ENCODE measurements around the gene LMBRD2. TPM values are rescaled to one million over a fixed set of nuclear protein-coding genes. Genes with fewer than 3 reads are reported as not detected.

LMBRD2 gene
- total and polyA plus RNA-seq, 2 of the 8 experiments (the other 6 are each of a cell fraction or from before 2014, with no cell fraction given): 1.1 to 4.1 TPM

DNA sequence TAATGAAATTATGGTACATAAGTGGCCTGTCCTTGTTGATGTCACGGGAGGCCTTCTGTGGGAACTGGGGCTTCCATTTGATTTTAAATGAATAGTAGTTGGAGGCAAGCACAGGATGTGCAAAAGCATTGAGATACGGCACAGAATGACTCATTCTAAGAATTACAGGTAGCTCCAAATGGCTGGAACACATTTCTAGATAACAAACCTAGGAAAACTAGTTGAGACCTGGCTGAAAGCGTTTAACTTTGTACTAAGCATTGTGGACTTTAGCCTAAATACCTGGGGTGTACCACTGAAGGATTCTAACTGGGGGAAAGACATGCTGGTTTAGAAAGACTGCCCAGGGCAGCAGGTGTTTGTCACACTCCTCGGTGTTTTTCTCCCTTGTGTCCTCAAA lies 9.7 kb upstream of the LMBRD2 start:
- FAIRE-seq (no peak), DNase-seq (ENCODE audit: low read depth in 1 of 2, low spot score in 2 of 2) (no peak)
- no peak overlapping the region for H3K4me2 ChIP-seq (ENCODE audit: insufficient read depth in 1 of 2, low read depth in 2 of 2, low read length in 2 of 2)
- H3K79me2 ChIP-seq (ENCODE audit: control insufficient read depth in 1 of 2, insufficient read depth in 2 of 2, low read length in 2 of 2): peaks cover 0 to 28% of the 10 kb centered on the region in 2 experiments; a peak in 2 of 4 replicates
- no peak overlapping the region for H3K9ac ChIP-seq (replicated peaks in 1 of 4; ENCODE audit: extremely low read depth in 1 of 4, low read depth in 3 of 4, low read length in 3 of 4)
- H3K4me1 ChIP-seq (replicated peaks in 1 of 4; ENCODE audit: control insufficient read depth in 3 of 4, insufficient read depth in 4 of 4, low read length in 3 of 4): no peaks in the 10 kb centered on the region
- 87% methylated on average over 4 of the region's 4 CpGs; no CpG with 5 or more reads in 1 of the 2 experiments for WGBS, 2 experiments (ENCODE audit: extremely low coverage in 1 of 2, insufficient coverage in 1 of 2, insufficient read length in 1 of 2, insufficient replicate concordance in 2 of 2, low coverage in 1 of 2, low lambda C conversion rate in 2 of 2, missing lambda C conversion rate in 1 of 2)
- TF ChIP-seq CBX8 (IDR thresholded peaks at IDR 0.05; ENCODE audit: borderline replicate concordance, low read depth, low read length): no peak
- TF ChIP-seq KDM1A (IDR thresholded peaks at IDR 0.05; ENCODE audit: borderline replicate concordance, low read length): no peak
- H2AK5ac ChIP-seq (ENCODE audit: low read depth, low read length): no peak overlapping the region
- no peak overlapping the region for H2AFZ ChIP-seq (ENCODE audit: low read length)
- H3K9me3 ChIP-seq (ENCODE audit: insufficient read depth in 2 of 2, low read depth in 1 of 2, low read length in 1 of 2): no peaks in the 10 kb centered on the region
- H2BK12ac ChIP-seq (ENCODE audit: low read depth, low read length): no peak overlapping the region
- peaks cover 0 to 7% of the 10 kb centered on the region in 2 experiments for H4K20me1 ChIP-seq (replicated peaks in 1 of 2; ENCODE audit: control insufficient read depth in 1 of 2, insufficient read depth in 2 of 2, low read length in 2 of 2)
- H4K8ac ChIP-seq (ENCODE audit: extremely low read depth, insufficient read depth, low read length): no peak overlapping the region
- no peaks in the 10 kb centered on the region for H3K23me2 ChIP-seq (ENCODE audit: low read depth, low read length)
- H3K27me3 ChIP-seq (replicated peaks in 1 of 4; ENCODE audit: control insufficient read depth in 3 of 4, extremely low read depth in 1 of 4, insufficient read depth in 3 of 4, low read length in 3 of 4): no peaks in the 10 kb centered on the region
- H3K4ac ChIP-seq (replicated peaks; ENCODE audit: insufficient read length, low read depth, low read length): no peak overlapping the region
- no peak overlapping the region for H3K14ac ChIP-seq (ENCODE audit: insufficient read length)
- no peak overlapping the region for H3K56ac ChIP-seq (replicated peaks; ENCODE audit: insufficient read length, low read depth, low read length)
- no peak overlapping the region for H2BK120ac ChIP-seq (replicated peaks; ENCODE audit: low read depth, low read length)
- no peak overlapping the region for H2BK20ac ChIP-seq (ENCODE audit: low read length)
- peaks cover 4% of the 10 kb centered on the region for H3K79me1 ChIP-seq (ENCODE audit: low read depth, low read length)
- H2BK5ac ChIP-seq (ENCODE audit: low read depth, low read length): no peak overlapping the region
- ChIA-PET POLR2A (ENCODE audit: partially characterized antibody) (no interaction called here), CTCF (ENCODE audit: partially characterized antibody) (interaction anchor here (1.0 to 1.3 kb wide), 2 partner anchors 9 to 88 kb away, joined by 3 read pairs; partner anchors contain the start of genes LMBRD2 and SKP2)
- no peak overlapping the region for H3K4me3 ChIP-seq (ENCODE audit: extremely low read depth in 1 of 4, insufficient read depth in 2 of 4, low read depth in 3 of 4, low read length in 4 of 4)
- no peak overlapping the region for H3K18ac ChIP-seq (ENCODE audit: extremely low read depth, low read length)
- H3K23ac ChIP-seq (ENCODE audit: insufficient read length): no peak overlapping the region
- H3K36me3 ChIP-seq (ENCODE audit: control insufficient read depth in 2 of 4, insufficient read depth in 4 of 4, low read length in 3 of 4): peaks cover 2 to 74% (median 44%) of the 10 kb centered on the region in 4 experiments; a peak in 7 of 8 replicates
- H3K27ac ChIP-seq (ENCODE audit: low read depth, low read length): no peak overlapping the region
- no peak overlapping the region for H2BK15ac ChIP-seq (ENCODE audit: low read length)
- no peak overlapping the region for H4K5ac ChIP-seq (ENCODE audit: insufficient read length, low read depth, low read length)
- no peak overlapping the region for H4K91ac ChIP-seq (replicated peaks; ENCODE audit: insufficient read length, low read length)

Measured in H1 (cell line).